RWPE2 (cell line): ENCODE data around the gene ITPK1.

Experiments
- ATAC-seq: fragments of 200-7000 bp; cut with Tn5 transposase; 3 replicates; pipeline ENCODE4 v1.9.1; 2021; ENCODE audit warnings: low read depth
- DNase-seq: peaks from one replicate; pipeline ENCODE4 v3.0.0-alpha.2; 2020; ENCODE audit warnings: low spot score
- H3K27ac ChIP-seq: fragments of 450-650 bp; 2 replicates; pipeline ENCODE4 v1.5.1; 2017; ENCODE audit warnings: mild to moderate bottlenecking; ENCODE audit not compliant: poor library complexity, severe bottlenecking
- H3K27me3 ChIP-seq: fragments of 250-450 bp; sonication (Bioruptor Pico); 2 replicates; pipeline ENCODE4 v1.5.1; 2021; ENCODE audit warnings: mild to moderate bottlenecking, moderate library complexity; ENCODE audit not compliant: insufficient read depth, poor library complexity, severe bottlenecking
- H3K36me3 ChIP-seq: fragments of 250-450 bp; sonication (Bioruptor Pico); 2 replicates; pipeline ENCODE4 v1.5.1; 2020; ENCODE audit warnings: low read depth, mild to moderate bottlenecking, moderate library complexity
- H3K4me1 ChIP-seq: fragments of 250-450 bp; sonication (Bioruptor Pico); 2 replicates; pipeline ENCODE4 v1.5.1; 2021; ENCODE audit warnings: mild to moderate bottlenecking, moderate library complexity; ENCODE audit not compliant: insufficient read depth, poor library complexity, severe bottlenecking
- H3K4me3 ChIP-seq: fragments of 250-450 bp; sonication (Bioruptor Pico); 2 replicates; pipeline ENCODE4 v1.5.1; 2021; ENCODE audit warnings: mild to moderate bottlenecking, moderate library complexity; ENCODE audit not compliant: severe bottlenecking
- H3K9me3 ChIP-seq: fragments of 250-450 bp; sonication (Bioruptor Pico); 2 replicates; pipeline ENCODE4 v1.5.1; 2021; ENCODE audit warnings: mild to moderate bottlenecking, moderate library complexity; ENCODE audit not compliant: severe bottlenecking
- CTCF ChIP-seq: fragments of 450-650 bp; IDR thresholded peaks from one replicate; pipeline ENCODE4 v1.5.1; 2017; ENCODE audit warnings: mild to moderate bottlenecking, moderate library complexity; ENCODE audit not compliant: poor library complexity, severe bottlenecking

The ITPK1 gene

GRCh38 chr14:93084402-93084801 lies 31.3 kb downstream of the ITPK1 start:
- H3K27ac ChIP-seq: no peak overlapping the region
- H3K4me3 ChIP-seq: no peak overlapping the region
- no peaks in the 10 kb centered on the region for H3K9me3 ChIP-seq
- peaks cover 23% of the 10 kb centered on the region for H3K4me1 ChIP-seq
- peaks cover 13% of the 10 kb centered on the region for H3K36me3 ChIP-seq
- no peaks in the 10 kb centered on the region for H3K27me3 ChIP-seq
- TF ChIP-seq CTCF: no peak
- ATAC-seq (no peak), DNase-seq (no peak)

GRCh38 chr14:93083917-93084316 lies 31.8 kb downstream of the ITPK1 start:
- no peak for TF ChIP-seq CTCF
- no peak for ATAC-seq
- Histone ChIP-seq H3K4me3 (no peak overlapping the region), H3K9me3 (no peaks in the 10 kb centered on the region), H3K27ac (no peak overlapping the region), H3K36me3 (peaks cover 13% of the 10 kb centered on the region), H3K4me1 (peaks cover 23% of the 10 kb centered on the region), H3K27me3 (no peaks in the 10 kb centered on the region)
- DNase-seq: no peak

- H3K36me3 ChIP-seq: peaks cover 13% of the 10 kb centered on the region
- ATAC-seq (no peak), DNase-seq (no peak)
- peaks cover 22% of the 10 kb centered on the region for H3K4me1 ChIP-seq
- no peak overlapping the region for H3K4me3 ChIP-seq
- H3K27me3 ChIP-seq: no peaks in the 10 kb centered on the region
- no peak for TF ChIP-seq CTCF
- no peak overlapping the region for H3K27ac ChIP-seq
- H3K9me3 ChIP-seq: no peaks in the 10 kb centered on the region
Observed at GRCh38 chr14:93082576-93083001, 33.1 kb downstream of the ITPK1 start.

GRCh38 chr14:93081876-93082570 lies 33.7 kb downstream of the ITPK1 start:
- peaks cover 17% of the 10 kb centered on the region for H3K4me1 ChIP-seq
- no peak overlapping the region for H3K4me3 ChIP-seq
- H3K36me3 ChIP-seq: peaks cover 13% of the 10 kb centered on the region
- H3K27ac ChIP-seq: no peak overlapping the region
- TF ChIP-seq CTCF: no peak
- no peak for DNase-seq
- no peaks in the 10 kb centered on the region for H3K27me3 ChIP-seq
- ATAC-seq: no peak
- H3K9me3 ChIP-seq: no peaks in the 10 kb centered on the region

- ATAC-seq (no peak), DNase-seq (no peak)
- Histone ChIP-seq H3K27ac (no peak overlapping the region), H3K4me1 (no peaks in the 10 kb centered on the region), H3K27me3 (no peaks in the 10 kb centered on the region), H3K36me3 (peaks cover 7% of the 10 kb centered on the region), H3K9me3 (no peaks in the 10 kb centered on the region), H3K4me3 (no peak overlapping the region)
- no peak for TF ChIP-seq CTCF
Observed at GRCh38 chr14:93079865-93080403, 35.8 kb downstream of the ITPK1 start.
